ENCODE data around the gene RSPH4A.

RSPH4A gene

DNA sequence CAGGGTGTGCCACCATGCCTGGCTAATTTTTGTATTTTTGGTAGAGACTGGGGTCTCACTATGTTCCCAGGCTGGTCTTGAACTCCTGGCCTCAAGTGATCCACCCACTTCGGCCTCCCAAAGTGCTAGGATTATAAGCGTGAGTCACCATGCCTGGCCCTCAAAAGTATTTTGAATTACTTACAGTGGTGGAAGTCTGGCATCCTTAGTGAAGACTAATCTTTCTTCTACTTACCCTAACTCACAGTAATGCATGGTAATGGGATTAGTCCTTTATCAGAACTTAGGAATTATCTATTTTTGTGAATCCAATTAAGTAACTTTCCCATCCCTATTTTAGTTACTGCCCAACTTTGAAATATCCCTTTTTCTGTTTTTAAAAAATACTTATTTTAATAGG, 41.1 kb upstream of the RSPH4A start:
- TF ChIP-seq, protein P1, sequence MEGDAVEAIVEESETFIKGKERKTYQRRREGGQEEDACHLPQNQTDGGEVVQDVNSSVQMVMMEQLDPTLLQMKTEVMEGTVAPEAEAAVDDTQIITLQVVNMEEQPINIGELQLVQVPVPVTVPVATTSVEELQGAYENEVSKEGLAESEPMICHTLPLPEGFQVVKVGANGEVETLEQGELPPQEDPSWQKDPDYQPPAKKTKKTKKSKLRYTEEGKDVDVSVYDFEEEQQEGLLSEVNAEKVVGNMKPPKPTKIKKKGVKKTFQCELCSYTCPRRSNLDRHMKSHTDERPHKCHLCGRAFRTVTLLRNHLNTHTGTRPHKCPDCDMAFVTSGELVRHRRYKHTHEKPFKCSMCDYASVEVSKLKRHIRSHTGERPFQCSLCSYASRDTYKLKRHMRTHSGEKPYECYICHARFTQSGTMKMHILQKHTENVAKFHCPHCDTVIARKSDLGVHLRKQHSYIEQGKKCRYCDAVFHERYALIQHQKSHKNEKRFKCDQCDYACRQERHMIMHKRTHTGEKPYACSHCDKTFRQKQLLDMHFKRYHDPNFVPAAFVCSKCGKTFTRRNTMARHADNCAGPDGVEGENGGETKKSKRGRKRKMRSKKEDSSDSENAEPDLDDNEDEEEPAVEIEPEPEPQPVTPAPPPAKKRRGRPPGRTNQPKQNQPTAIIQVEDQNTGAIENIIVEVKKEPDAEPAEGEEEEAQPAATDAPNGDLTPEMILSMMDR (IDR thresholded peaks at IDR 0.05) = no peak
- Histone ChIP-seq H3K27ac (no peak overlapping the region), H3K4me3 (no peak overlapping the region)
- no peak for DNase-seq (ENCODE audit: low spot score)

DNA sequence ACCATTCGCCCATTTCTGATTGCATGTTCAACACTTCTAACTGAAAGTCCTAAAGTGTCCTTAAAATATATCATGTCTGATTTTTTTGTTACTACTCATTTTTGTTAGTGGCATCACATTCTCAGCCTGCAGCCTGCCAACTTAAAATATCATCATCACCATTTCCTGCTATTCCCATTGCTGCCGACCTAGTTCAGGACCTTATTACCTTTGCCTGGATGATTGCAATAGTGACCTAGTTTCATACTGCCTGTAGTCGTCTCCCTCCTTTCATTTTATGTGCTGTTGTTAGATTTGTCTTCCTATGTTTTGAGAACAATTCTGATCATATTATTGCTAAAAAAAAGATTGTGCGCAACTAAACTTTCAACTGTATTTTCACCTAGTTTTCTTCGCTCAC, 38.8 kb upstream of the RSPH4A start:
- TF ChIP-seq, protein P1 (IDR thresholded peaks at IDR 0.05) = no peak
- Histone ChIP-seq H3K27ac (no peak overlapping the region), H3K4me3 (no peak overlapping the region)
- DNase-seq (ENCODE audit: low spot score) = no peak

DNA sequence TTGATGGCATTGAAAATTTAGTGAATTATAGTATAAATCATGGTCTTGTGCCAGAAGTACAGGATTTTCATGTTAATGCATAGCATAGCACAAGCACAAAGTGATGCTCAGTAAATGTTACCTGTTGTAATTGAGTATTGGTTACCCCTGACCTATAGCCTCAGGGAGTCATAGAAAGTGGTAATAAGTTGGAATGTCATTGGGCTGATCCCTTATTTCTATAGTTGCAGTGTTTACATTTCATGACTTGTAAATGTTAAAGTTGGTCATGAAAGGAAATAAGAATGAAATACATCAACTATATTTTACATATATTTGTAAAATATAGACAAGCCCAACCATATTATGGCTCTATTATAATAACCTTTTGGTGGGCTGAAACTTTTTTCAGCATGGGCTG, 37.9 kb upstream of the RSPH4A start:
- DNase-seq (ENCODE audit: low spot score) = no peak
- Histone ChIP-seq H3K4me3 (no peak overlapping the region), H3K27ac (no peak overlapping the region)
- TF ChIP-seq, protein P1 (IDR thresholded peaks at IDR 0.05) = no peak

DNA sequence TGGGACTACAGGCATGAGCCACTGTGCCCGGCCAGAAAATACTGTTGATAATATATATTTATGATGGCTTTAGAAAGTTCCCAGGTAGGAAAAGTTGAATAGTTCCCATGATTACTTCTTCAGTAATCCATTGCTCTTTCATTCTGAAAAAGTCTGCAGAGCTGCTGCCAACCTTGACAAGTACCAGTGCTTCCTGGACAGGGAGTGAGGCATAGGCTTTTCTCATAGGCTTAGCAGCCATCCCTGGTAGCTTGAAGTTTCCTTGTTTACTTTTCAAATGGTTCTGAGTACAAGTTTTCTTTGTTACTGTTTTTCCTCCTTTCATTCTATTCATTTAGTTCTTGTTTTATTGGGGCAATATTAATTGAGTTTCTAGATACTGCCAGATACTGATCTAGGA, 37.1 kb upstream of the RSPH4A start:
- no peak for DNase-seq (ENCODE audit: low spot score)
- Histone ChIP-seq H3K27ac (no peak overlapping the region), H3K4me3 (no peak overlapping the region)
- TF ChIP-seq, protein P1 (IDR thresholded peaks at IDR 0.05) = no peak

DNA sequence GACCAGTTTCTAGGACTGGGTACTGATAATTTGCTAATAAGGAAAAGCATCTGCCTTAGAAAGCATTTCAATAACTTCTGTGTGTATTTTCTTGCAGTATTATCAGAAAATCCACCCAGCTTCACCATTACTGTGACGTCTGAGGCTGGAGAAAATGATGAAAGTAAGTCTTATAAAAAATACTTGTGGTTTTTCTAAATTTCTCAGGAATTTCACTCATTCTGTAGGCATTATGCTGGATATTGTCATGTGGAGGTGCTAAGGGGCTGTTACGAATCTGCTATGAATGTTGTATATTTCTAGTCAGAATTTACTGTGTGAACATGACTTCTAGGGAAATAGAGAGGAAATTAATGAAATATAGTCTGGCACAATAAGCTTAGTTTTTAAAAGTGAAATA, 36.1 kb upstream of the RSPH4A start:
- TF ChIP-seq, protein P1 (IDR thresholded peaks at IDR 0.05) = no peak
- no peak overlapping the region for H3K27ac ChIP-seq
- H3K4me3 ChIP-seq = no peak overlapping the region
- DNase-seq (ENCODE audit: low spot score) = no peak

DNA sequence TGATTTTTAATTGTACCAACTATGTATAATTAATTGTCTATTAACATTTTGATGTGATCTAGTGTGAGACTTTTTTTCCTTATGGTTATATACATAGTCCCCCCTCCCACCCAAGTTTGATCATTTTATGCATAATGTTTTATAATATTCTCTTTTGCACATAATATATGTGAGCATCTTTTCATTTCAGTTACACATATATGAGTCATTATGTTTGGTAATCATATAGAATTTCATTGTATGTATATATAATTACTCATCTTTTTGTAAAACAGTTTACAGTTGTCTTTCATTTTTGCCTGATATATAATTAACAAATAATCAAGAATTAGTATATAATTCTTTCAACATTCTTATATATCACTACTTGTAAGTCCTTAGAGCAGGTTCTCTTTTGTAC, 30.0 kb upstream of the RSPH4A start:
- TF ChIP-seq, protein P1 (IDR thresholded peaks at IDR 0.05) = no peak
- no peak for DNase-seq (ENCODE audit: low spot score)
- Histone ChIP-seq H3K27ac (no peak overlapping the region), H3K4me3 (no peak overlapping the region)

DNA sequence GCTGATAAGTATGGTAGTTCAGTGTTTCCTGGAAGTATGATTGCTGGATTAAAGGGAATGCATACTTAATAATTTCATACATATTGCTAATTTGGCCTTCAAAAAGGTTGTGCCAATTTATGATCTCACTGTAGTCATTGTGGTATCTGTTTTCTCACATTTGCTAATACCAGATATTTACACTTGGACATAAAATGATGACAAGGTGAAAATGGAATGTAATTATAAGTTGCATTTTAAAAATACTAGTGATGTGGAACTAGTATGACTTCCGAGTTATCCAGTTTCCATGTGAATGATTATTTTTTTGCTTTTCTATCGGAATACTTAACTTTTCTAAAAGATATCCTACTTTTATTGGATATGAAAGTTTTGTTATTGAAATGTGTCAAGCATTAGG, 29.5 kb upstream of the RSPH4A start:
- Histone ChIP-seq H3K27ac (no peak overlapping the region), H3K4me3 (no peak overlapping the region)
- TF ChIP-seq, protein P1 (IDR thresholded peaks at IDR 0.05) = no peak
- no peak for DNase-seq (ENCODE audit: low spot score)

Measured in coronary artery (tissue), 2 donors.